Measurements from ENCODE around the gene CEP164.
"Not testable (repeated sequence)": the region's sequence is repeated elsewhere in the genome, so short reads cannot be mapped to it uniquely, and the experiment has no call there.

Gene CEP164

DNA sequence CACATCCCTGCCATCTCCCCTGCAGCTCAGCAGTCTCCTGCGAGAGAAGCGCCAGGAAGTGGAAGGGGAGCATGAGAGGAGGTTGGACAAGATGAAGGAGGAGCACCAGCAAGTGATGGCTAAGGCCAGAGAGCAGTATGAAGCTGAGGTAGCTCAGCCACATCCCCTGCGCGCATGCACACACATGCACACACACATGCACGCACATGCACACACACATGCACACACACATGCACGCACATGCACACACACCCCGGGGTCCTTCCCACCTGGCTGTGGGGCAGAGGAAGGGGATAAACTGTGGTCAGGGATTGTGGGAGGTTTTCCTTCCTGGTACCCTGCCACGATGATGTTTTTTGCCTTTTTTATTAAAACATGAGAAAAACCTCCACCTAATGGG lies 65.3 kb downstream of the CEP164 start:
- no peak for DNase-seq (ENCODE audit: low read depth, low spot score)

- no peak for DNase-seq (ENCODE audit: low read depth, low spot score)
Observed at GRCh38 chr11:117394221-117394925, 66.7 kb downstream of the CEP164 start.

- no peak for DNase-seq (ENCODE audit: low read depth, low spot score)
Observed at GRCh38 chr11:117395476-117395875, 67.8 kb downstream of the CEP164 start.

- DNase-seq (ENCODE audit: low read depth, low spot score), result no peak
Observed at GRCh38 chr11:117396970-117397369, 69.3 kb downstream of the CEP164 start.

DNA sequence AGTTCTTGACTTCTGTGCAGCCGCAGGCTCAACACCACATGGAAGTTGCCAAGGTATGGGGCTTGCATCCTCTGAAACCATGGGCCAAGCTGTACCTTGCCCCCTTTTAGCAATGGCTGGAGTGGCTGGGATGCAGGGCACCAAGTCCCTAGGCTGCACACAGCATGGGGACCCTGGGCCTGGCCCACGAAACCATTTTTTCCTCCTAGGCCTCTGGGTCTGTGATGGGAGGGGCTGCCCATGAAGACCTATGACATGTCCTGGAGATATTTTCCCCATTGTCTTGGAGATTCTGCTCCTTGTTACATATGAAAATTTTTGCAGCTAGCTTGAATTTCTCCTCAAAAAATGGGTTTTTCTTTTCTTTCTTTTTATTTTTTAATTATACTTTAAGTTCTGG lies 71.0 kb downstream of the CEP164 start:
- not testable (repeated sequence) for DNase-seq (ENCODE audit: low read depth, low spot score)

DNA sequence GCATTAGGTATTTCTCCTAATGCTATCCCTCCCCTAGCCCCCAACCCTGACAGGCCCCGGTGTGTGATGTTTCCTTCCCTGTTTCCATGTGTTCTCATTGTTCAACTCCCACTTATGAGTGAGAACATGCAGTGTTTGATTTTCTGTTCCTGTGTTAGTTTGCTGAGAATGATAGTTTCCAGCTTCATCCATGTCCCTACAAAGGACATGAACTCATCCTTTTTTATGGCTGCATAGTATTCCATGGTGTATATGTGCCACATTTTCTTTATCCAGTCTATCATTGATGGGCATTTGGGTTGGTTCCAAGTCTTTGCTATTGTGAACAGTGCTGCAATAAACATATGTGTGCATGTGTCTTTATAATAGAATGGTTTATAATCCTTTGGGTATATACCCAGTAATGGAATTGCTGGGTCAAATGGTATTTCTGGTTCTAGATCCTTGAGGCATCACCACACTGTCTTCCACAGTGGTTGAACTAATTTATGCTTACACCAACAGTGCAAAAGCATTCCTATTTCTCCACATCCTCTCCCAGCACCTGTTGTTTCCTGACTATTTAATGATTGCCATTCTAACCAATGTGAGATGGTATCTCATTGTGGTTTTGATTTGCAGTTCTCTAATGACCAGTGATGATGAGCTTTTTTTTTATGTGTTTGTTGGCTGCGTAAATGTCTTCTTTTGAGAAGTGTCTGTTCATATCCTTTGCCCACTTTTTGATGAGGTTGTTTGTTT lies 71.6 kb downstream of the CEP164 start:
- not testable (repeated sequence) for DNase-seq (ENCODE audit: low read depth, low spot score)

GRCh38 chr11:117405898-117406297 lies 78.2 kb downstream of the CEP164 start:
- DNase-seq (ENCODE audit: low read depth, low spot score), result not testable (repeated sequence)

DNA sequence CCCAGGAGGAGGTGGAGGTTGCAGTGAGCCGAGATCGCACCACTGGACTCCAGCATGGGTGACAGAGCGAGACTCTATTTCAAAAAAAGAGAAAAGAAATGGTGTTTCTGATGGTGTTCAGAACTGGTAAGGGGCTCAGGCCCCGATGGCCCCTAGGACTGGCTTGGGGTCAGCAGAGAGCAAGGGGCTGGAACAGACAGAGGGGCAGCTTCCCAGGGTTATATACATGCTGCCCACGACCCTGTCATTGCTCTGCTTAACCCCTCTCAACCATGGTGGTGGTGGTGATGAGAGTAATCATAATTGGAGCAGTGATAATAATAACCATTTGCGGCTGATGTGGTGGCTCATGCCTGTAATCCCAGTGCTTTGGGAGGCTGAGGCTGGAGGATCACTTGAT lies 79.4 kb downstream of the CEP164 start:
- DNase-seq (ENCODE audit: low read depth, low spot score), result no peak

DNA sequence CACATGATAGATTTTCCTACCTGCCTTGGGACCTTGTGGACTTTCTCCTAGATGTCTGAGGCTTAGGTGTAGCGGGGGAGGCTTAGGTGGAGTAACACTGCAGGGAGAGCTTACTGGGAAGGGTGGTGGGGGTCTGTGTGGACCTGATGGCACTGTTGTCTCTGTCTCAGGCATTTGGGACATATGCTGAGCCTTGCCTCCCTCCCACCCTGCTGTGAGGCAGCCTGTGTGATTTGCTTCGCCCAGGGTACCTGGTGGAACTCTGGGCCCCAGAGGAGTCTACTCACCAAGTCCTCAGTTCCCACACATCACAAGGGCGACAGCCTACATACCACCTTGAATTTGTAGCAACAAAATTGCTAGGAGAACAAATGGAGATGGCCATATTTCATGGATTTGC lies 80.7 kb downstream of the CEP164 start:
- DNase-seq (ENCODE audit: low read depth, low spot score), result no peak

- no peak for DNase-seq (ENCODE audit: low read depth, low spot score)
Observed at GRCh38 chr11:117409511-117409910, 81.9 kb downstream of the CEP164 start.

- no peak for DNase-seq (ENCODE audit: low read depth, low spot score)
Observed at GRCh38 chr11:117410238-117410637, 82.6 kb downstream of the CEP164 start.

DNA sequence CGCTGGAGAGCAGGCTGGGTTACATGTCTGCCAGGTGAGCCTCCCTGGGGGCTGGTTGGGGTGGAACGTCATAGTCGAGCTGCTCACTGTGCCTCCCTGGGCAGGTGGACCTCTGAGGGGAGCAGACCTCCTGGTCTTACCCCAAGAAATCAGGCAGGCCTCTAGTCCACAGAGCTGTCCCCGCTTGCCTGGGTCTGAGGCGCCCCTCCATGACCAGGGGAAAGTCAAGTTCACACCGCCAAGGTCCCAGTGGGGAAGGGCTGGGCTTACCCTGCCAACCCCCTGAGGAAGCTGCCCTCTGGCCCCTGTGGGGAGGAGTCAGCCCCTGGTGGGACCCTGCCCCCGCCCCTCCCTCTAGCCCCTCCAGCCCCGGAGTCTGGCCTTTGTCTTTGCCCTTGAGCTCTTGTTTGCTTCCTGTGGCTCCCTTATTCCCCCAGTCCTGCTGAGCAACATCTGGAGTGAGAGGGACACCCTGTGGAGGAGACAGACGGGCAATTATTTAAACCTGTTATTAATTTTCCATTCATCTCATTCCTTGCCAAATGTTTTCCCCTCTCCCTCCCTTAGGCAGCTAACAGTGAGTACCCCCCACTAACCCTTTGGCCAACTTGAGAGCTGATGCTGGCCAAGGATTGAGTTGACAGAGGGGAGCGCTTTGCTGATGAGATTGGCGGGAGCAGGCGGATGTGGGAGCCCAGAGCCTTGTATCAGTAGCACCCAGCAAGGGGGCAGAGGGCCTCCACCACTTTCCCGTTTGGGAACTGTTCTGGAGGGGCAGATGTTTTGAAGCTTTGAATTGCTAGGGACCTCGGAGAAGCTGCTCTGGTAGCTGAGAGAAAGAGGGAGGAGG lies 83.4 kb downstream of the CEP164 start:
- peak; percentile 18 for DNase-seq (ENCODE audit: low read depth, low spot score)

DNA sequence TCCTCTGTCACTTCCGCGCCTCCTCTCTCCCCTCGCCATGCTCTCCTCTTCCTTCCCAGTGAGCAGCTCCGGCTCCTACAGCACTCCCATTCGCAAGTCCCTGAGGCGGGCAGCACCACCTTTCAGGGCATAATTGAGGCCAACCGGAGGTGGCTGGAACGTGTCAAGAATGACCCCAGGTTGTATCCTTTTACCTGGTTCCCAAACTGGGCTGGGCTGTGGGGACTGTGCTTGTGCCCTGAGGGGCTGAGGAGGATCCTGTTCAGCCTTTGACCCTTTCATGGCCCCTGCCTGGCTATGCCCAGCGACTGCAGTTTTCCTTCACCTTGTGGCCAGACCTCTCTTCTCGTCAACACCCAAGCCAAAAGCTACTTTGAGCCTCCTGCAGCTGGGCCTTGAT lies 84.1 kb downstream of the CEP164 start:
- DNase-seq (ENCODE audit: low read depth, low spot score), result no peak

DNA sequence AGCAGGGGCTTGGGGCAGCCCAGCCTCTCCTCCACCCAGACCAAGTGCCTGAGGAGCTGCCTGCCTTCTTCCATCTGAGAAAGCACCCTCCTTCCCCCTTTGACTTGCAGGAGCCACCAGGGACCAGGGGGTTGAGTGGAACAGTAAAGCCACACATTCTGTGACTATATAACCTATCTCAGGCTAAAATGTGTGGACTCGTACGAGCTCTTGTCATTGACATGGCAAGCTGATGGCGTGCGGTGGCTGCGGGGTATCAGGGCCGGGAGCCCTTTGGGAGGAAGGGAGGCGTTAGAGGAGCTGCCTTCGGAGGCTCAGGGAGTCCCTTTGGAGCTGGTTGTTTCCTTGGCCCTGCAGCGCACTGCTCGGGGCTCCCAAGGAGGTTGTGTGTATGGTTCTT lies 84.5 kb downstream of the CEP164 start:
- DNase-seq (ENCODE audit: low read depth, low spot score), result no peak

DNA sequence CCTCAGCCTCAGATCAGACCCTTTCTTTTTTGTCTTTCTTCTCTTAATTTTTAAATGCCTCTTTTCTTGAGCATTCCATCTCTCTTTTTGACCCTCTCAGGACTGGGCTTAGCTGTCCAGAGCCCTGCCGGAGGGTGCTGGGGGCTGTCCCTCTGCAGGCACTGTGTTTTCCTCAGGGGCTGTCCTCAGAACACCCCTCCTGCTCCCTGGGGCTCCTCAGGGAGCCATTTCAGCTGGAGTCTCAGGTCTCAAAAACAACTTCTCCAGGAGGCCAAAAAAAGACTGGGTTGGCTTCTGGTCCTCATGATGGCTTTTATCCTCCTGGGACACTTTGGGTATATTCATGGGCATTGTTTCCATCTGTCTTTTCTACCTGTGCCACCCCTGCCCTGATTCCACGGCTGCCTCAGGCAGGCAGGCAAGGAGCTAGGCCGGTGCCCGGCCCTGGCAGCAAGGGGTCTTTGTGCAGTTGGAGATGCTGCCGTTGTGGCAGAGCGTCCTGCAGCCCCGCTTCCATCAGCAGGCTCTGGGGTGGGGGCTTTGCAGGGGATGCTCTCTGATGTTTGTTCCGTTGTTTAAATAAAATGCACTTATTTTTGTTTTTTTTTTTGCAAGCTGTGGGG lies 85.1 kb downstream of the CEP164 start:
- no peak for DNase-seq (ENCODE audit: low read depth, low spot score)

GRCh38 chr11:117413616-117414015 lies 86.0 kb downstream of the CEP164 start:
- no peak for DNase-seq (ENCODE audit: low read depth, low spot score)

GRCh38 chr11:117414724-117415123 lies 87.1 kb downstream of the CEP164 start:
- DNase-seq (ENCODE audit: low read depth, low spot score), result no peak

- DNase-seq (ENCODE audit: low read depth, low spot score), result no peak
Observed at GRCh38 chr11:117415358-117415896, 87.8 kb downstream of the CEP164 start.

DNA sequence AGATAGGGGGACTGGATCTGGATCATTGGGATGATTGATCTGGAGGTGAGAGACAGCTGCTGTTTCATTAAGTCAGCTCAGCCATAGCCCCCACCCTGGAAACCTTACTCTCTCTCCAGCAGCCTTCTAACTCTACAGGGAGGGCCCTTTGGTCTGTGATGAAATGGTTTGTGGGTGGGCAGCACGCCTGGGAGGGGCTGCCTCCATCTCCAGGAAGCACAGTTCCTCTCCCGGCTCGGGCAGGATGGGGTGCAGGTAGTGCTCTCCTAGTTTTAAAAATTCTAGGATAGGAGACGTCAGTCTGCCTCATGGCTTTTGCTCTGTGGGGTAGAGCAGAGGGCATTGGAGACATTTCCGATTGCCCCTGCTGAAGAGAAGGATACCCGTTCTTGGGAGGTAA lies 89.7 kb downstream of the CEP164 start:
- DNase-seq (ENCODE audit: low read depth, low spot score), result no peak

- DNase-seq (ENCODE audit: low read depth, low spot score), result no peak
Observed at GRCh38 chr11:117417856-117418255, 90.2 kb downstream of the CEP164 start.

GRCh38 chr11:117418737-117419481 lies 91.3 kb downstream of the CEP164 start:
- DNase-seq (ENCODE audit: low read depth, low spot score), result no peak
